Sigmoid colon (tissue), 4 donors: Measurements from ENCODE around the gene NCAPH2.

ENCODE experiments used
- EP300 ChIP-seq, 4 donors: sonication (generic); formaldehyde crosslinking; IDR thresholded peaks; one replicate each; pipeline ENCODE4 v1.6.1; 2017; ENCODE audit warnings: antibody characterized with exemption in 4 of 4
- POLR2A ChIP-seq, 2 donors: fragments of 450-650 bp; IDR thresholded peaks; one replicate each; pipeline ENCODE4 v1.6.1; 2016; ENCODE audit warnings: antibody characterized with exemption in 2 of 2, mild to moderate bottlenecking in 2 of 2, moderate library complexity in 2 of 2
- POLR2AphosphoS5 ChIP-seq, 4 donors: sonication (generic); formaldehyde crosslinking; IDR thresholded peaks; one replicate each; pipeline ENCODE4 v1.6.1; 2017; ENCODE audit warnings: antibody characterized with exemption in 4 of 4
- TF ChIP-seq, protein P1 (sequence below), 4 experiments: fragments of 450-650 bp in 3 of 4; fragments of 200-600 bp in 1 of 4; IDR thresholded peaks; one replicate each; pipeline ENCODE4 v1.5.1; 2016 to 2019; ENCODE audit warnings: antibody characterized with exemption in 4 of 4, mild to moderate bottlenecking in 3 of 4, moderate library complexity in 2 of 4

DNA sequence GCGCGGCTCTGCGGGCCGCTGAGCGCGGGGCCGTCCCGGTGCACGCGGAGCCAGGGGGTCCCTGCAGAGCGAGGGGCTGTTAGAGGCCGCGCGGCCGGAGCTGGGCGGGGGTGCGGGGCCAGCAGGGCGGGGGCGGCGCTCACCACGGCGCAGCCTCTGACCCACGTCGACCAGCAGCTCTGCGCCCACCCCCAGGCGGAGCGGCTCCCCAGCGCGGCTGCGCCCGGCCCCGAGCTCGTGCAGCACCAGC, 17.8 kb downstream of the NCAPH2 start:
- TF ChIP-seq POLR2A (IDR thresholded peaks at IDR 0.05) = no peak
- TF ChIP-seq POLR2AphosphoS5 (IDR thresholded peaks at IDR 0.05) = no peak
- TF ChIP-seq, protein P1, sequence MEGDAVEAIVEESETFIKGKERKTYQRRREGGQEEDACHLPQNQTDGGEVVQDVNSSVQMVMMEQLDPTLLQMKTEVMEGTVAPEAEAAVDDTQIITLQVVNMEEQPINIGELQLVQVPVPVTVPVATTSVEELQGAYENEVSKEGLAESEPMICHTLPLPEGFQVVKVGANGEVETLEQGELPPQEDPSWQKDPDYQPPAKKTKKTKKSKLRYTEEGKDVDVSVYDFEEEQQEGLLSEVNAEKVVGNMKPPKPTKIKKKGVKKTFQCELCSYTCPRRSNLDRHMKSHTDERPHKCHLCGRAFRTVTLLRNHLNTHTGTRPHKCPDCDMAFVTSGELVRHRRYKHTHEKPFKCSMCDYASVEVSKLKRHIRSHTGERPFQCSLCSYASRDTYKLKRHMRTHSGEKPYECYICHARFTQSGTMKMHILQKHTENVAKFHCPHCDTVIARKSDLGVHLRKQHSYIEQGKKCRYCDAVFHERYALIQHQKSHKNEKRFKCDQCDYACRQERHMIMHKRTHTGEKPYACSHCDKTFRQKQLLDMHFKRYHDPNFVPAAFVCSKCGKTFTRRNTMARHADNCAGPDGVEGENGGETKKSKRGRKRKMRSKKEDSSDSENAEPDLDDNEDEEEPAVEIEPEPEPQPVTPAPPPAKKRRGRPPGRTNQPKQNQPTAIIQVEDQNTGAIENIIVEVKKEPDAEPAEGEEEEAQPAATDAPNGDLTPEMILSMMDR (IDR thresholded peaks at IDR 0.05) = no peak
- no peak for TF ChIP-seq EP300 (IDR thresholded peaks at IDR 0.05)
